Tibial artery (tissue), 4 donors: Measurements from ENCODE around the gene CST6.

Source experiments
- DNase-seq, 2 donors: peaks; one replicate each; pipeline ENCODE4 v3.0.0-alpha.2; 2019
- H3K27ac ChIP-seq, 2 donors: fragments of 200-600 bp; sonication (generic) in 1 of 2; 1 replicate in 1 of 2; 2 replicates in 1 of 2; pipeline ENCODE4 v1.5.1; 2018 to 2019; ENCODE audit warnings: mild to moderate bottlenecking in 1 of 2
- H3K27me3 ChIP-seq, 2 donors: fragments of 200-600 bp; sonication (generic) in 1 of 2; one replicate each; pipeline versions ENCODE4 v1.5.1 to v1.6.0; 2016 to 2019
- H3K36me3 ChIP-seq, 3 donors: fragments of 200-600 bp; sonication (generic) in 2 of 3; one replicate each; pipeline ENCODE4 v1.5.1; 2016 to 2019; ENCODE audit warnings: mild to moderate bottlenecking in 2 of 3
- H3K4me1 ChIP-seq, 4 donors: fragments of 200-600 bp; sonication (generic) in 2 of 4; 1 replicate in 3 of 4; 2 replicates in 1 of 4; pipeline ENCODE4 v1.5.1; 2016 to 2019
- H3K4me3 ChIP-seq, 2 donors: fragments of 200-600 bp; sonication (generic) in 1 of 2; 1 replicate in 1 of 2; 2 replicates in 1 of 2; pipeline ENCODE4 v1.5.1; 2018 to 2019; ENCODE audit warnings: mild to moderate bottlenecking in 2 of 2
- H3K9me3 ChIP-seq, 3 donors: fragments of 200-600 bp; sonication (generic) in 1 of 3; one replicate each; pipeline ENCODE4 v1.5.1; 2016 to 2019
- CTCF ChIP-seq, 2 experiments: fragments of 200-600 bp in 1 of 2; fragments of 450-650 bp in 1 of 2; IDR thresholded peaks; one replicate each; pipeline ENCODE4 v1.5.1; 2017 to 2019; ENCODE audit warnings: antibody characterized with exemption in 2 of 2, mild to moderate bottlenecking in 1 of 2, moderate library complexity in 1 of 2
- intact Hi-C: fragments of 100-400 bp; cut with DNase I; formaldehyde crosslinking; loops from one replicate; pipeline ENCODE4 v1.15.0; 2023; ENCODE audit warnings: low total_unique reads

The CST6 gene

GRCh38 chr11:66046901-66047300, 35.1 kb downstream of the CST6 start:
- Histone ChIP-seq H3K4me1 (peaks cover 0 to 32% (median 25%) of the 10 kb centered on the region in 4 donors), H3K4me3 (no peak overlapping the region), H3K36me3 (no peaks in the 10 kb centered on the region), H3K9me3 (no peaks in the 10 kb centered on the region), H3K27me3 (peaks cover 0 to 11% of the 10 kb centered on the region in 2 donors), H3K27ac (no peak overlapping the region)
- intact Hi-C loops, result no loop called here
- no peak for DNase-seq
- TF ChIP-seq CTCF (IDR thresholded peaks at IDR 0.05), result no peak

GRCh38 chr11:66047541-66048365, 35.9 kb downstream of the CST6 start:
- H3K9me3 ChIP-seq, result no peaks in the 10 kb centered on the region
- no peak overlapping the region for H3K4me3 ChIP-seq
- H3K4me1 ChIP-seq, result peaks cover 0 to 34% (median 27%) of the 10 kb centered on the region in 4 donors
- peaks cover 0 to 11% of the 10 kb centered on the region in 2 donors for H3K27me3 ChIP-seq
- no peak overlapping the region for H3K27ac ChIP-seq
- H3K36me3 ChIP-seq, result no peaks in the 10 kb centered on the region
- intact Hi-C loops, result no loop called here
- DNase-seq, result no peak
- TF ChIP-seq CTCF (IDR thresholded peaks at IDR 0.05), result no peak

GRCh38 chr11:66048547-66049323, 36.9 kb downstream of the CST6 start, which contains the start of gene GAL3ST3:
Gene GAL3ST3 (minus strand): TSS chr11:66049161. CDS start chr11:66045415, 3,746 bp downstream.
- no peak for DNase-seq
- H3K4me1 ChIP-seq, result peaks cover 0 to 43% (median 36%) of the 10 kb centered on the region in 4 donors
- peak within 1 kb of the TSS in 1 of 2 donors; percentile 25 for H3K4me3 ChIP-seq
- TF ChIP-seq CTCF (IDR thresholded peaks at IDR 0.05), result no peak
- no peak within 1 kb of the TSS for H3K27ac ChIP-seq
- intact Hi-C loops, result no loop called here
- no peaks in the 10 kb centered on the region for H3K9me3 ChIP-seq
- peaks cover 0 to 11% of the 10 kb centered on the region in 2 donors for H3K27me3 ChIP-seq
- H3K36me3 ChIP-seq, result no peaks in the 10 kb centered on the region

GRCh38 chr11:66050581-66051231, 38.9 kb downstream of the CST6 start:
- peak overlapping the region in 1 of 2 donors; percentile 89 for H3K27ac ChIP-seq
- peaks cover 13 to 18% (median 17%) of the 10 kb centered on the region in 3 donors for H3K36me3 ChIP-seq
- no peaks in the 10 kb centered on the region for H3K9me3 ChIP-seq
- no peak for TF ChIP-seq CTCF (IDR thresholded peaks at IDR 0.05)
- H3K4me1 ChIP-seq, result peaks cover 0 to 46% (median 31%) of the 10 kb centered on the region in 4 donors
- peaks cover 0 to 11% of the 10 kb centered on the region in 2 donors for H3K27me3 ChIP-seq
- no peak for DNase-seq
- intact Hi-C loops, result no loop called here
- H3K4me3 ChIP-seq, result no peak overlapping the region

- peaks cover 18 to 25% (median 22%) of the 10 kb centered on the region in 3 donors for H3K36me3 ChIP-seq
- H3K27ac ChIP-seq, result peak overlapping the region; percentile 83 to 89
- DNase-seq, result no peak
- peaks cover 0 to 46% (median 31%) of the 10 kb centered on the region in 4 donors for H3K4me1 ChIP-seq
- no peaks in the 10 kb centered on the region for H3K9me3 ChIP-seq
- TF ChIP-seq CTCF (IDR thresholded peaks at IDR 0.05), result no peak
- H3K4me3 ChIP-seq, result peak overlapping the region; percentile 78 to 86
- intact Hi-C loops, result no loop called here
- H3K27me3 ChIP-seq, result peaks cover 0 to 11% of the 10 kb centered on the region in 2 donors
Observed at GRCh38 chr11:66051371-66051765, 39.6 kb downstream of the CST6 start.
